Keratinocyte (primary cell): ENCODE measurements around the gene ACTR3C. TPM values are rescaled to one million over a fixed set of nuclear protein-coding genes. Genes with fewer than 3 reads are reported as not detected.

ENCODE experiments used
- DNase-seq: peaks from one replicate; pipeline ENCODE4 v3.0.0-alpha.2; 2011; ENCODE audit warnings: low read depth, missing footprints, low spot score
- FAIRE-seq: peaks from 2 replicates; lab custom pipeline; 2011; peaks lifted over from hg19 to GRCh38; lab: Jason Lieb, UNC
- H2AFZ ChIP-seq: 2 replicates; pipeline ENCODE4 v1.6.0; 2012; ENCODE audit warnings: low read length, control low read depth, inconsistent platforms; ENCODE audit not compliant: control insufficient read depth
- H3K27ac ChIP-seq: 2 replicates; pipeline ENCODE4 v1.5.1; 2011; ENCODE audit warnings: low read length; ENCODE audit not compliant: control insufficient read depth, insufficient read depth
- H3K27me3 ChIP-seq: 3 replicates; pipeline ENCODE4 v1.6.0; 2011; ENCODE audit warnings: low read length; ENCODE audit not compliant: control insufficient read depth, insufficient read depth; ENCODE audit errors: extremely low read depth
- H3K36me3 ChIP-seq, 2 experiments: 2 replicates in 1 of 2; 3 replicates in 1 of 2; pipeline ENCODE4 v1.5.1; 2011; ENCODE audit warnings: low read length in 2 of 2, mild to moderate bottlenecking in 1 of 2; ENCODE audit not compliant: control insufficient read depth in 2 of 2, insufficient read depth in 2 of 2; ENCODE audit errors: extremely low read depth in 1 of 2
- H3K4me1 ChIP-seq: 3 replicates; pipeline ENCODE4 v1.5.1; 2011; ENCODE audit warnings: low read length; ENCODE audit not compliant: control insufficient read depth, insufficient read depth; ENCODE audit errors: extremely low read depth
- H3K4me2 ChIP-seq: 3 replicates; pipeline ENCODE4 v1.6.0; 2011; ENCODE audit warnings: low read depth, low read length; ENCODE audit not compliant: control insufficient read depth, insufficient read depth; ENCODE audit errors: extremely low read depth
- H3K4me3 ChIP-seq, 3 experiments: fragments of 200-600 bp in 1 of 3; sonication (generic) in 1 of 3; 2 replicates in 2 of 3; 3 replicates in 1 of 3; pipeline ENCODE4 v1.5.1; 2011 to 2016; ENCODE audit warnings: low read length in 3 of 3, mild to moderate bottlenecking in 3 of 3, control low read depth in 2 of 3, inconsistent platforms in 1 of 3, low read depth in 1 of 3, mixed read lengths in 1 of 3, mixed run types in 1 of 3, moderate library complexity in 1 of 3; ENCODE audit not compliant: control insufficient read depth in 2 of 3, insufficient read depth in 2 of 3; ENCODE audit errors: extremely low read depth in 1 of 3
- H3K79me2 ChIP-seq: 2 replicates; pipeline ENCODE4 v1.6.0; 2012; ENCODE audit warnings: low read length; ENCODE audit not compliant: control insufficient read depth, insufficient read depth
- H3K9ac ChIP-seq: 3 replicates; pipeline ENCODE4 v1.6.0; 2011; ENCODE audit warnings: low read length; ENCODE audit not compliant: control insufficient read depth, insufficient read depth; ENCODE audit errors: extremely low read depth
- H3K9me1 ChIP-seq: 3 replicates; pipeline ENCODE4 v1.6.0; 2011; ENCODE audit warnings: low read length; ENCODE audit not compliant: control insufficient read depth, insufficient read depth; ENCODE audit errors: extremely low read depth
- H3K9me3 ChIP-seq: 2 replicates; pipeline ENCODE4 v1.5.1; 2012; ENCODE audit warnings: low read depth, low read length; ENCODE audit not compliant: control insufficient read depth
- H4K20me1 ChIP-seq: 3 replicates; pipeline ENCODE4 v1.6.0; 2011; ENCODE audit warnings: low read length; ENCODE audit not compliant: control insufficient read depth, insufficient read depth; ENCODE audit errors: extremely low read depth
- CTCF ChIP-seq, 3 experiments: IDR thresholded peaks in 1 of 3; conservative IDR thresholded peaks in 1 of 3; optimal IDR thresholded peaks in 1 of 3; 2 replicates in 2 of 3; 3 replicates in 1 of 3; pipeline versions ENCODE3 to v1.5.1; 2011; ENCODE audit warnings: low read length in 3 of 3, mild to moderate bottlenecking in 3 of 3, moderate library complexity in 2 of 3, control low read depth in 1 of 3, inconsistent platforms in 1 of 3; ENCODE audit not compliant: insufficient read depth in 2 of 3; ENCODE audit errors: extremely low read depth in 1 of 3
- EZH2 ChIP-seq: IDR thresholded peaks from one replicate; pipeline ENCODE4 v1.6.1; 2012; ENCODE audit warnings: inconsistent platforms, mild to moderate bottlenecking, low read length, moderate library complexity
- dilution Hi-C: fragments of 300-500 bp; cut with MboI; formaldehyde crosslinking; loops from one replicate; pipeline ENCODE4 v1.7.0; 2020; ENCODE audit warnings: low sequenced_read_pairs; ENCODE audit not compliant: extremely low pct_ligation_motif_present
- polyA plus RNA-seq, 5 experiments: library from polyadenylated mRNA; depleted of rRNA in 3 of 5; stranded (reverse) in 3 of 5; stranded (forward) in 1 of 5; unstranded in 1 of 5; fragments of >200 nt; gene quantifications; 1 replicate in 1 of 5; 2 replicates in 3 of 5; 3 replicates in 1 of 5; pipeline versions ENCODE4 v1.2.1 to v1.2.3, GENCODE V29; 2011 to 2012; ENCODE audit warnings: missing spikeins in 2 of 5, low read depth in 1 of 5, low replicate concordance in 1 of 5

Gene ACTR3C
- polyA plus RNA-seq, 1 donor (not counting 4 experiments of a cell fraction or from before 2014, with no cell fraction given) = 1.3 TPM

- no peak overlapping the region for H3K4me2 ChIP-seq
- H4K20me1 ChIP-seq = no peaks in the 10 kb centered on the region
- H3K9me1 ChIP-seq = no peaks in the 10 kb centered on the region
- H3K27ac ChIP-seq = no peak overlapping the region
- H3K36me3 ChIP-seq = no peaks in the 10 kb centered on the region
- H3K9ac ChIP-seq = no peak overlapping the region
- TF ChIP-seq CTCF (optimal IDR thresholded peaks at IDR 0.05 in 1 of 3, IDR thresholded peaks at IDR 0.05 in 1 of 3, conservative IDR thresholded peaks at IDR 0.05 in 1 of 3; ENCODE audit: extremely low read depth in 1 of 3, insufficient read depth in 2 of 3, low read length in 3 of 3) (no peak), EZH2 (no peak)
- H3K4me3 ChIP-seq = no peak overlapping the region
- dilution Hi-C loops = no loop called here
- FAIRE-seq (no peak), DNase-seq (no peak)
- no peaks in the 10 kb centered on the region for H3K9me3 ChIP-seq
- H3K27me3 ChIP-seq = peaks cover 34% of the 10 kb centered on the region
- H2AFZ ChIP-seq = no peak overlapping the region
- no peaks in the 10 kb centered on the region for H3K79me2 ChIP-seq
- H3K4me1 ChIP-seq = no peaks in the 10 kb centered on the region
Observed at GRCh38 chr7:150337659-150338081, 14.3 kb upstream of the ACTR3C start.

- FAIRE-seq (no peak), DNase-seq (no peak)
- Histone ChIP-seq H3K9ac (no peak overlapping the region), H3K4me2 (no peak overlapping the region), H3K4me1 (no peaks in the 10 kb centered on the region), H3K4me3 (no peak overlapping the region), H3K9me1 (no peaks in the 10 kb centered on the region), H4K20me1 (no peaks in the 10 kb centered on the region), H3K79me2 (no peaks in the 10 kb centered on the region), H2AFZ (no peak overlapping the region), H3K27ac (no peak overlapping the region), H3K27me3 (peaks cover 29% of the 10 kb centered on the region), H3K9me3 (no peaks in the 10 kb centered on the region), H3K36me3 (no peaks in the 10 kb centered on the region)
- dilution Hi-C loops = no loop called here
- no peak for TF ChIP-seq EZH2
- TF ChIP-seq CTCF (optimal IDR thresholded peaks at IDR 0.05 in 1 of 3, IDR thresholded peaks at IDR 0.05 in 1 of 3, conservative IDR thresholded peaks at IDR 0.05 in 1 of 3; ENCODE audit: extremely low read depth in 1 of 3, insufficient read depth in 2 of 3, low read length in 3 of 3) = no peak
Observed at GRCh38 chr7:150337179-150337578, 13.8 kb upstream of the ACTR3C start.
